Activated CD8-positive, alpha-beta T cell treated with anti-CD3 and anti-CD28 coated beads for 36 hours (primary cell): ENCODE data around the gene GCG. TPM values are rescaled to one million over a fixed set of nuclear protein-coding genes. Genes with fewer than 3 reads are reported as not detected.

Source experiments
- ATAC-seq: fragments of 200-7000 bp; cut with Tn5 transposase; one replicate; pipeline ENCODE4 v1.10.0; 2021; ENCODE audit warnings: mild to moderate bottlenecking, moderate library complexity
- CTCF ChIA-PET: fragments of 350-600 bp; sonication (Branson Sonifier 250); formaldehyde crosslinking; loops from one replicate; lab custom pipeline; 2021; ENCODE audit warnings: antibody characterized with exemption; lab: Charles Lee
- POLR2A ChIA-PET: fragments of 350-600 bp; sonication (Branson Sonifier 250); formaldehyde crosslinking; loops from one replicate; lab custom pipeline; 2021; ENCODE audit warnings: antibody characterized with exemption; lab: Charles Lee
- DNase-seq: peaks from one replicate; pipeline ENCODE4 v3.0.0-alpha.2; 2020
- H3K27ac Mint-ChIP-seq: one replicate; pipeline ENCODE4 v1.8.0; 2021; ENCODE audit warnings: mild to moderate bottlenecking, mixed read lengths
- H3K27me3 Mint-ChIP-seq: one replicate; pipeline ENCODE4 v1.8.0; 2021; ENCODE audit warnings: mixed read lengths
- H3K36me3 Mint-ChIP-seq: one replicate; pipeline ENCODE4 v1.8.0; 2021; ENCODE audit warnings: low read depth, mixed read lengths
- H3K4me1 Mint-ChIP-seq: one replicate; pipeline ENCODE4 v1.8.0; 2021; ENCODE audit warnings: low read depth, mixed read lengths
- H3K4me3 Mint-ChIP-seq: one replicate; pipeline ENCODE4 v1.8.0; 2021; ENCODE audit warnings: mild to moderate bottlenecking, moderate library complexity, mixed read lengths
- H3K9me3 Mint-ChIP-seq: one replicate; pipeline ENCODE4 v1.8.0; 2021; ENCODE audit warnings: mixed read lengths
- intact Hi-C: fragments of 100-400 bp; cut with micrococcal nuclease; formaldehyde crosslinking; loops from one replicate; pipeline ENCODE4 v1.10.0; 2022
- total RNA-seq, 2 experiments: library from RNA; stranded (reverse); gene quantifications; one replicate each; pipeline ENCODE4 v1.2.3, GENCODE V29; 2021
- TF ChIP-seq, protein P1 (sequence below): fragments of 200-600 bp; IDR thresholded peaks from one replicate; pipeline ENCODE4 v1.8.0; 2022; ENCODE audit warnings: antibody characterized with exemption, mild to moderate bottlenecking

The GCG gene
- total RNA-seq, 2 experiments from 2014 or later = not detected

- H3K9me3 Mint-ChIP-seq = no peaks in the 10 kb centered on the region
- no peaks in the 10 kb centered on the region for H3K36me3 Mint-ChIP-seq
- CTCF ChIA-PET = interaction anchor here (1.3 to 1.8 kb wide), 3 partner anchors 9 to 77 kb away, joined by 4 to 13 read pairs (median 4); no protein-coding TSS in a partner anchor
- intact Hi-C loops = no loop called here
- ATAC-seq = no peak
- DNase-seq = no peak
- H3K4me3 Mint-ChIP-seq = no peak overlapping the region
- no peaks in the 10 kb centered on the region for H3K4me1 Mint-ChIP-seq
- POLR2A ChIA-PET = interaction anchor here (0.6 kb wide), 1 partner anchor 178 kb away, joined by 3 read pairs; no protein-coding TSS in a partner anchor
- peaks cover 19% of the 10 kb centered on the region for H3K27me3 Mint-ChIP-seq
- H3K27ac Mint-ChIP-seq = no peak overlapping the region
- TF ChIP-seq, protein P1, sequence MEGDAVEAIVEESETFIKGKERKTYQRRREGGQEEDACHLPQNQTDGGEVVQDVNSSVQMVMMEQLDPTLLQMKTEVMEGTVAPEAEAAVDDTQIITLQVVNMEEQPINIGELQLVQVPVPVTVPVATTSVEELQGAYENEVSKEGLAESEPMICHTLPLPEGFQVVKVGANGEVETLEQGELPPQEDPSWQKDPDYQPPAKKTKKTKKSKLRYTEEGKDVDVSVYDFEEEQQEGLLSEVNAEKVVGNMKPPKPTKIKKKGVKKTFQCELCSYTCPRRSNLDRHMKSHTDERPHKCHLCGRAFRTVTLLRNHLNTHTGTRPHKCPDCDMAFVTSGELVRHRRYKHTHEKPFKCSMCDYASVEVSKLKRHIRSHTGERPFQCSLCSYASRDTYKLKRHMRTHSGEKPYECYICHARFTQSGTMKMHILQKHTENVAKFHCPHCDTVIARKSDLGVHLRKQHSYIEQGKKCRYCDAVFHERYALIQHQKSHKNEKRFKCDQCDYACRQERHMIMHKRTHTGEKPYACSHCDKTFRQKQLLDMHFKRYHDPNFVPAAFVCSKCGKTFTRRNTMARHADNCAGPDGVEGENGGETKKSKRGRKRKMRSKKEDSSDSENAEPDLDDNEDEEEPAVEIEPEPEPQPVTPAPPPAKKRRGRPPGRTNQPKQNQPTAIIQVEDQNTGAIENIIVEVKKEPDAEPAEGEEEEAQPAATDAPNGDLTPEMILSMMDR = no peak
These were observed 8.1 kb downstream of the GCG start for GRCh38 chr2:162143969-162144368.

- Mint-ChIP-seq H3K4me1 (no peaks in the 10 kb centered on the region), H3K27me3 (peaks cover 12% of the 10 kb centered on the region), H3K36me3 (no peaks in the 10 kb centered on the region), H3K9me3 (no peaks in the 10 kb centered on the region), H3K27ac (no peak overlapping the region), H3K4me3 (no peak overlapping the region)
- intact Hi-C loops = no loop called here
- TF ChIP-seq, protein P1 = no peak
- ATAC-seq = no peak
- CTCF ChIA-PET = interaction anchor here (1.2 to 3.3 kb wide), 4 partner anchors 10 to 160 kb away, joined by 3 to 13 read pairs (median 4); no protein-coding TSS in a partner anchor
- DNase-seq = no peak
- POLR2A ChIA-PET = no interaction called here
These were observed 13.7 kb downstream of the GCG start for GRCh38 chr2:162138310-162138709.

DNA sequence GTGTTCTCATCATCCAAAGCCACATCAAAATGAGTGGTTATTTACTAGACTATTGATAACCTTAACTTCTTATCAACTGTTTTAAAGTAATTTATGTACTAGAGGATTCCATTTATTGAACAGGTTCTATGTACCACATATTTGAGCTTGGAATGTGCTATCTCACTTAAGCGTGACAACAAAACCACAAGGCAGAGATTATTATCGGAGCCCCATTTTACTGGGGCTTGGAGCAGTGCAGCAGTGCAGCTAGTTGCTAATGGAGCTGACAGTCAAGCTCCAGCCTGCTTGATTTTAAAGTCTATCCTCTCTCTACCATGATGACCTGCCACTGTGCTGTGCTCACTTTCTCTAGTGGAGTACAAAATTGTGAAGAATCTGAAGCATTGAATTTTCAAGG lies 24.6 kb downstream of the GCG start:
- H3K4me1 Mint-ChIP-seq = peaks cover 6% of the 10 kb centered on the region
- DNase-seq = no peak
- ATAC-seq = no peak
- TF ChIP-seq, protein P1 = no peak
- no peak overlapping the region for H3K4me3 Mint-ChIP-seq
- H3K27ac Mint-ChIP-seq = no peak overlapping the region
- intact Hi-C loops = no loop called here
- CTCF ChIA-PET = interaction anchor here (0.7 to 5.0 kb wide), 8 partner anchors 26 to 541 kb away, joined by 3 to 44 read pairs (median 4); no protein-coding TSS in a partner anchor
- H3K36me3 Mint-ChIP-seq = no peaks in the 10 kb centered on the region
- H3K9me3 Mint-ChIP-seq = peaks cover 2% of the 10 kb centered on the region
- POLR2A ChIA-PET = interaction anchor here (0.6 kb wide), 2 partner anchors 10 to 412 kb away, joined by 3 read pairs; no protein-coding TSS in a partner anchor
- H3K27me3 Mint-ChIP-seq = no peaks in the 10 kb centered on the region

GRCh38 chr2:162126527-162126926 lies 25.5 kb downstream of the GCG start:
- no peak overlapping the region for H3K4me3 Mint-ChIP-seq
- TF ChIP-seq, protein P1 = no peak
- ATAC-seq = no peak
- H3K9me3 Mint-ChIP-seq = peaks cover 2% of the 10 kb centered on the region
- no peaks in the 10 kb centered on the region for H3K36me3 Mint-ChIP-seq
- H3K27me3 Mint-ChIP-seq = no peaks in the 10 kb centered on the region
- peaks cover 6% of the 10 kb centered on the region for H3K4me1 Mint-ChIP-seq
- intact Hi-C loops = no loop called here
- no peak overlapping the region for H3K27ac Mint-ChIP-seq
- POLR2A ChIA-PET = interaction anchor here (0.8 kb wide), 1 partner anchor 53 kb away, joined by 3 read pairs; no protein-coding TSS in a partner anchor
- DNase-seq = no peak
- CTCF ChIA-PET = interaction anchor here (0.6 to 5.0 kb wide), 11 partner anchors 12 to 540 kb away, joined by 3 to 44 read pairs (median 5); no protein-coding TSS in a partner anchor

- DNase-seq (no peak), ATAC-seq (no peak)
- Mint-ChIP-seq H3K27ac (no peak overlapping the region), H3K27me3 (no peaks in the 10 kb centered on the region), H3K4me1 (peaks cover 6% of the 10 kb centered on the region), H3K36me3 (no peaks in the 10 kb centered on the region), H3K4me3 (no peak overlapping the region), H3K9me3 (peaks cover 2% of the 10 kb centered on the region)
- ChIA-PET POLR2A (interaction anchor here (0.8 kb wide), 1 partner anchor 53 kb away, joined by 3 read pairs; no protein-coding TSS in a partner anchor), CTCF (interaction anchor here (0.6 to 5.0 kb wide), 10 partner anchors 12 to 540 kb away, joined by 3 to 44 read pairs (median 6); no protein-coding TSS in a partner anchor)
- TF ChIP-seq, protein P1 = no peak
- intact Hi-C loops = no loop called here
These were observed 25.9 kb downstream of the GCG start for GRCh38 chr2:162126111-162126519.
